Measurements from ENCODE around the gene MEF2B. TPM values are rescaled to one million over a fixed set of nuclear protein-coding genes. Genes with fewer than 3 reads are reported as not detected.

Gene MEF2B
- total and polyA plus RNA-seq, 5 donors, result 0.23 to 1.1 (median 0.45) TPM

GRCh38 chr19:19170873-19171672, 1.0 kb upstream of the MEF2B start:
- Histone ChIP-seq H3K9me3 (ENCODE audit: control insufficient read depth, low read length) (no peaks in the 10 kb centered on the region), H3K27ac (ENCODE audit: low read length) (no peak overlapping the region), H3K4me1 (ENCODE audit: control insufficient read depth, insufficient read depth, low read length) (no peaks in the 10 kb centered on the region), H3K27me3 (ENCODE audit: control insufficient read depth, insufficient read depth) (no peaks in the 10 kb centered on the region), H3K4me3 (ENCODE audit: low read length) (no peak overlapping the region)
- DNase-seq (no peak), ATAC-seq (no peak)
- WGBS, result 71% methylated on average over 6 of the region's 6 CpGs
- intact Hi-C loops (cut with DNase I), result no loop called here

- H3K9me3 ChIP-seq (ENCODE audit: control insufficient read depth, low read length), result no peaks in the 10 kb centered on the region
- H3K4me3 ChIP-seq (ENCODE audit: low read length), result peak overlapping the region; percentile 30
- 75% methylated on average over 9 of the region's 9 CpGs for WGBS
- H3K27me3 ChIP-seq (ENCODE audit: control insufficient read depth, insufficient read depth), result no peaks in the 10 kb centered on the region
- intact Hi-C loops (cut with DNase I), result no loop called here
- H3K27ac ChIP-seq (ENCODE audit: low read length), result no peak overlapping the region
- no peaks in the 10 kb centered on the region for H3K4me1 ChIP-seq (ENCODE audit: control insufficient read depth, insufficient read depth, low read length)
- ATAC-seq (no peak), DNase-seq (no peak)
Measured at GRCh38 chr19:19169236-19170052, 619 bp downstream of the MEF2B start.

GRCh38 chr19:19167612-19168011, 2.5 kb downstream of the MEF2B start:
- no peaks in the 10 kb centered on the region for H3K27me3 ChIP-seq (ENCODE audit: control insufficient read depth, insufficient read depth)
- WGBS, result 85% methylated on average over 3 of the region's 3 CpGs
- H3K27ac ChIP-seq (ENCODE audit: low read length), result no peak overlapping the region
- no peak for DNase-seq
- H3K4me3 ChIP-seq (ENCODE audit: low read length), result no peak overlapping the region
- intact Hi-C loops (cut with DNase I), result no loop called here
- ATAC-seq, result no peak
- H3K4me1 ChIP-seq (ENCODE audit: control insufficient read depth, insufficient read depth, low read length), result no peaks in the 10 kb centered on the region
- H3K9me3 ChIP-seq (ENCODE audit: control insufficient read depth, low read length), result no peaks in the 10 kb centered on the region

- H3K27ac ChIP-seq (ENCODE audit: low read length), result no peak overlapping the region
- ATAC-seq (no peak), DNase-seq (no peak)
- no peaks in the 10 kb centered on the region for H3K4me1 ChIP-seq (ENCODE audit: control insufficient read depth, insufficient read depth, low read length)
- no peak overlapping the region for H3K4me3 ChIP-seq (ENCODE audit: low read length)
- intact Hi-C loops (cut with DNase I), result no loop called here
- WGBS, result 93% methylated on average over 1 of the region's 1 CpG
- no peaks in the 10 kb centered on the region for H3K27me3 ChIP-seq (ENCODE audit: control insufficient read depth, insufficient read depth)
- no peaks in the 10 kb centered on the region for H3K9me3 ChIP-seq (ENCODE audit: control insufficient read depth, low read length)
Measured at GRCh38 chr19:19165396-19165795, 4.7 kb downstream of the MEF2B start.

GRCh38 chr19:19162495-19162894, 7.6 kb downstream of the MEF2B start:
- H3K4me1 ChIP-seq (ENCODE audit: control insufficient read depth, insufficient read depth, low read length), result no peaks in the 10 kb centered on the region
- H3K4me3 ChIP-seq (ENCODE audit: low read length), result no peak overlapping the region
- WGBS, result 90% methylated on average over 7 of the region's 7 CpGs
- no peak for ATAC-seq
- DNase-seq, result no peak
- no peak overlapping the region for H3K27ac ChIP-seq (ENCODE audit: low read length)
- no peaks in the 10 kb centered on the region for H3K27me3 ChIP-seq (ENCODE audit: control insufficient read depth, insufficient read depth)
- no peaks in the 10 kb centered on the region for H3K9me3 ChIP-seq (ENCODE audit: control insufficient read depth, low read length)
- intact Hi-C loops (cut with DNase I), result no loop called here

- 54% methylated on average over 26 of the region's 26 CpGs for WGBS
- no peaks in the 10 kb centered on the region for H3K9me3 ChIP-seq (ENCODE audit: control insufficient read depth, low read length)
- no peaks in the 10 kb centered on the region for H3K4me1 ChIP-seq (ENCODE audit: control insufficient read depth, insufficient read depth, low read length)
- intact Hi-C loops (cut with DNase I), result no loop called here
- H3K27me3 ChIP-seq (ENCODE audit: control insufficient read depth, insufficient read depth), result no peaks in the 10 kb centered on the region
- no peak overlapping the region for H3K4me3 ChIP-seq (ENCODE audit: low read length)
- ATAC-seq, result no peak
- DNase-seq, result no peak
- no peak overlapping the region for H3K27ac ChIP-seq (ENCODE audit: low read length)
Measured at GRCh38 chr19:19160461-19161035, 9.5 kb downstream of the MEF2B start.

- Histone ChIP-seq H3K4me1 (ENCODE audit: control insufficient read depth, insufficient read depth, low read length) (no peaks in the 10 kb centered on the region), H3K27ac (ENCODE audit: low read length) (no peak overlapping the region), H3K4me3 (ENCODE audit: low read length) (no peak overlapping the region), H3K9me3 (ENCODE audit: control insufficient read depth, low read length) (no peaks in the 10 kb centered on the region), H3K27me3 (ENCODE audit: control insufficient read depth, insufficient read depth) (no peaks in the 10 kb centered on the region)
- intact Hi-C loops (cut with DNase I), result no loop called here
- ATAC-seq (no peak), DNase-seq (no peak)
- WGBS, result 87% methylated on average over 4 of the region's 4 CpGs
Measured at GRCh38 chr19:19159534-19159933, 10.5 kb downstream of the MEF2B start.

- Histone ChIP-seq H3K4me3 (ENCODE audit: low read length) (no peak overlapping the region), H3K4me1 (ENCODE audit: control insufficient read depth, insufficient read depth, low read length) (no peaks in the 10 kb centered on the region), H3K27me3 (ENCODE audit: control insufficient read depth, insufficient read depth) (no peaks in the 10 kb centered on the region), H3K27ac (ENCODE audit: low read length) (no peak overlapping the region), H3K9me3 (ENCODE audit: control insufficient read depth, low read length) (no peaks in the 10 kb centered on the region)
- DNase-seq (no peak), ATAC-seq (no peak)
- 78% methylated on average over 6 of the region's 6 CpGs for WGBS
- intact Hi-C loops (cut with DNase I), result no loop called here
Measured at GRCh38 chr19:19157808-19158207, 12.3 kb downstream of the MEF2B start.

- Histone ChIP-seq H3K4me1 (ENCODE audit: control insufficient read depth, insufficient read depth, low read length) (no peaks in the 10 kb centered on the region), H3K4me3 (ENCODE audit: low read length) (no peak overlapping the region), H3K27me3 (ENCODE audit: control insufficient read depth, insufficient read depth) (no peaks in the 10 kb centered on the region), H3K27ac (ENCODE audit: low read length) (no peak overlapping the region), H3K9me3 (ENCODE audit: control insufficient read depth, low read length) (no peaks in the 10 kb centered on the region)
- ATAC-seq (no peak), DNase-seq (no peak)
- 89% methylated on average over 10 of the region's 10 CpGs for WGBS
- intact Hi-C loops (cut with DNase I), result no loop called here
Measured at GRCh38 chr19:19155495-19156219, 14.4 kb downstream of the MEF2B start.

- intact Hi-C loops (cut with DNase I), result no loop called here
Measured at GRCh38 chr19:19154768-19155494, 15.1 kb downstream of the MEF2B start.

More at GRCh38 chr19:19154768-19155494, 15.1 kb downstream of the MEF2B start:
- no peak for DNase-seq
- no peaks in the 10 kb centered on the region for H3K9me3 ChIP-seq (ENCODE audit: control insufficient read depth, low read length)
- 95% methylated on average over 6 of the region's 6 CpGs for WGBS
- H3K4me3 ChIP-seq (ENCODE audit: low read length), result no peak overlapping the region
- no peak for ATAC-seq
- no peaks in the 10 kb centered on the region for H3K4me1 ChIP-seq (ENCODE audit: control insufficient read depth, insufficient read depth, low read length)
- no peaks in the 10 kb centered on the region for H3K27me3 ChIP-seq (ENCODE audit: control insufficient read depth, insufficient read depth)
- no peak overlapping the region for H3K27ac ChIP-seq (ENCODE audit: low read length)
